H9 (cell line): ENCODE results near the gene TEX51. TPM values are rescaled to one million over a fixed set of nuclear protein-coding genes. Genes with fewer than 3 reads are reported as not detected.

Source experiments
- DNase-seq: peaks from one replicate; pipeline ENCODE4 v3.0.0-alpha.2; 2017
- H2AFZ ChIP-seq: one replicate; pipeline ENCODE4 v1.6.1; 2013; ENCODE audit warnings: mild to moderate bottlenecking, low read length, control low read depth, moderate library complexity
- H2AK5ac ChIP-seq: 2 replicates; pipeline ENCODE4 v1.6.1; 2013; ENCODE audit warnings: low read length, control low read depth, mixed read lengths; ENCODE audit not compliant: insufficient read length
- H2BK120ac ChIP-seq: one replicate; pipeline ENCODE4 v1.6.1; 2013; ENCODE audit warnings: low read depth, mild to moderate bottlenecking, low read length, control low read depth, inconsistent platforms; ENCODE audit not compliant: poor library complexity, severe bottlenecking
- H2BK12ac ChIP-seq: 2 replicates; pipeline ENCODE4 v1.6.1; 2013; ENCODE audit warnings: low read length, control low read depth, mixed read lengths, low read depth; ENCODE audit not compliant: insufficient read length
- H2BK15ac ChIP-seq: 2 replicates; pipeline ENCODE4 v1.6.1; 2013; ENCODE audit warnings: low read depth, low read length, control low read depth
- H2BK20ac ChIP-seq: one replicate; pipeline ENCODE4 v1.6.1; 2013; ENCODE audit warnings: low read depth, mild to moderate bottlenecking, low read length, control low read depth, inconsistent platforms; ENCODE audit not compliant: poor library complexity, severe bottlenecking
- H2BK5ac ChIP-seq: 2 replicates; pipeline ENCODE4 v1.6.1; 2013; ENCODE audit warnings: low read length, control low read depth, mixed read lengths; ENCODE audit not compliant: insufficient read length
- H3K14ac ChIP-seq: 2 replicates; pipeline ENCODE4 v1.6.1; 2013; ENCODE audit warnings: low read length, control low read depth; ENCODE audit not compliant: insufficient read depth
- H3K18ac ChIP-seq: 2 replicates; pipeline ENCODE4 v1.6.1; 2013; ENCODE audit warnings: low read depth, mild to moderate bottlenecking, mixed read lengths, low read length, control low read depth; ENCODE audit not compliant: insufficient read length
- H3K23ac ChIP-seq: 2 replicates; pipeline ENCODE4 v1.6.1; 2013; ENCODE audit warnings: low read length, control low read depth, mixed read lengths, low read depth; ENCODE audit not compliant: insufficient read length
- H3K23me2 ChIP-seq: 2 replicates; pipeline ENCODE4 v1.6.1; 2013; ENCODE audit warnings: low read depth, mild to moderate bottlenecking, mixed read lengths, low read length, control low read depth; ENCODE audit not compliant: insufficient read length, poor library complexity, severe bottlenecking
- H3K27ac ChIP-seq: 2 replicates; pipeline ENCODE4 v1.5.1; 2013; ENCODE audit warnings: low read length, control low read depth, mixed read lengths, low read depth; ENCODE audit not compliant: insufficient read length
- H3K27me3 ChIP-seq: 2 replicates; pipeline ENCODE4 v1.6.1; 2013; ENCODE audit warnings: low read length, control low read depth, inconsistent platforms; ENCODE audit not compliant: insufficient read depth
- H3K4ac ChIP-seq: 2 replicates; pipeline ENCODE4 v1.6.1; 2013; ENCODE audit warnings: low read depth, mild to moderate bottlenecking, control low read depth, inconsistent platforms, low read length, moderate library complexity
- H3K4me1 ChIP-seq: 2 replicates; pipeline ENCODE4 v1.6.1; 2013; ENCODE audit warnings: low read length, control low read depth, inconsistent platforms; ENCODE audit not compliant: insufficient read depth
- H3K4me2 ChIP-seq: 2 replicates; pipeline ENCODE4 v1.6.1; 2013; ENCODE audit warnings: low read length, control low read depth, mixed read lengths; ENCODE audit not compliant: insufficient read length, insufficient read depth
- H3K56ac ChIP-seq: 2 replicates; pipeline ENCODE4 v1.6.1; 2013; ENCODE audit warnings: low read depth, mild to moderate bottlenecking, mixed read lengths, low read length, control low read depth; ENCODE audit not compliant: insufficient read length
- H3K79me1 ChIP-seq: 2 replicates; pipeline ENCODE4 v1.6.1; 2013; ENCODE audit warnings: low read depth, mild to moderate bottlenecking, moderate library complexity, low read length, control low read depth, inconsistent platforms; ENCODE audit not compliant: insufficient read depth, poor library complexity, severe bottlenecking
- H3K79me2 ChIP-seq: 2 replicates; pipeline ENCODE4 v1.6.1; 2013; ENCODE audit warnings: low read length, control low read depth, inconsistent platforms; ENCODE audit not compliant: insufficient read depth
- H3K9ac ChIP-seq: 2 replicates; pipeline ENCODE4 v1.6.1; 2013; ENCODE audit warnings: low read length, control low read depth, mixed read lengths; ENCODE audit not compliant: insufficient read length; ENCODE audit errors: extremely low read depth
- H3K9me3 ChIP-seq: one replicate; pipeline ENCODE4 v1.6.1; 2013; ENCODE audit warnings: low read depth, low read length, inconsistent platforms; ENCODE audit not compliant: control insufficient read depth
- H3T11ph ChIP-seq: one replicate; pipeline ENCODE4 v1.6.1; 2013; ENCODE audit warnings: mild to moderate bottlenecking, low read length, control low read depth, inconsistent platforms
- H4K20me1 ChIP-seq: one replicate; pipeline ENCODE4 v1.6.1; 2013; ENCODE audit not compliant: control insufficient read depth, insufficient read length, insufficient read depth
- H4K5ac ChIP-seq: 2 replicates; pipeline ENCODE4 v1.6.1; 2013; ENCODE audit warnings: low read depth, mild to moderate bottlenecking, mixed read lengths, low read length, control low read depth; ENCODE audit not compliant: insufficient read length
- H4K8ac ChIP-seq: replicated peaks from 2 replicates; pipeline ENCODE4 v1.6.1; 2013; ENCODE audit warnings: low read length, control low read depth, mixed read lengths, low read depth; ENCODE audit not compliant: insufficient read length
- H4K91ac ChIP-seq: 2 replicates; pipeline ENCODE4 v1.6.1; 2013; ENCODE audit warnings: low read depth, mild to moderate bottlenecking, moderate library complexity, mixed read lengths, low read length, control low read depth; ENCODE audit not compliant: insufficient read length
- H3K27ac Mint-ChIP-seq, 3 experiments: 2 replicates in 2 of 3; 3 replicates in 1 of 3; pipeline ENCODE4 v1.8.0; 2020 to 2021; ENCODE audit warnings: mixed read lengths in 3 of 3, mild to moderate bottlenecking in 1 of 3, moderate library complexity in 1 of 3
- H3K27me3 Mint-ChIP-seq: 2 replicates; pipeline ENCODE4 v1.8.0; 2021; ENCODE audit warnings: low read depth, mild to moderate bottlenecking, moderate library complexity, mixed read lengths
- H3K36me3 Mint-ChIP-seq, 3 experiments: 2 replicates in 2 of 3; 3 replicates in 1 of 3; pipeline ENCODE4 v1.8.0; 2020 to 2021; ENCODE audit warnings: low read depth in 3 of 3, mixed read lengths in 3 of 3; ENCODE audit not compliant: insufficient read depth in 1 of 3
- H3K4me1 Mint-ChIP-seq, 2 experiments: 2 replicates each; pipeline ENCODE4 v1.8.0; 2020; ENCODE audit warnings: mixed read lengths in 2 of 2
- H3K4me3 Mint-ChIP-seq, 2 experiments: 2 replicates in 1 of 2; 3 replicates in 1 of 2; pipeline ENCODE4 v1.8.0; 2020 to 2021; ENCODE audit warnings: mild to moderate bottlenecking in 2 of 2, mixed read lengths in 2 of 2, moderate library complexity in 1 of 2
- H3K9me3 Mint-ChIP-seq, 2 experiments: 2 replicates in 1 of 2; 3 replicates in 1 of 2; pipeline ENCODE4 v1.8.0; 2020; ENCODE audit warnings: mild to moderate bottlenecking in 2 of 2, mixed read lengths in 2 of 2, moderate library complexity in 1 of 2
- total RNA-seq: library from RNA; stranded (reverse); gene quantifications from 2 replicates; pipeline ENCODE4 v1.2.1, GENCODE V29; 2021
- TF ChIP-seq, protein P1 (sequence below): fragments of 200-600 bp; sonication (generic); conservative IDR thresholded peaks from 3 replicates; pipeline ENCODE4 v1.8.0; 2021; ENCODE audit warnings: antibody characterized with exemption, mild to moderate bottlenecking

The TEX51 gene
- total RNA-seq, 1 experiment from 2014 or later: not detected

DNA sequence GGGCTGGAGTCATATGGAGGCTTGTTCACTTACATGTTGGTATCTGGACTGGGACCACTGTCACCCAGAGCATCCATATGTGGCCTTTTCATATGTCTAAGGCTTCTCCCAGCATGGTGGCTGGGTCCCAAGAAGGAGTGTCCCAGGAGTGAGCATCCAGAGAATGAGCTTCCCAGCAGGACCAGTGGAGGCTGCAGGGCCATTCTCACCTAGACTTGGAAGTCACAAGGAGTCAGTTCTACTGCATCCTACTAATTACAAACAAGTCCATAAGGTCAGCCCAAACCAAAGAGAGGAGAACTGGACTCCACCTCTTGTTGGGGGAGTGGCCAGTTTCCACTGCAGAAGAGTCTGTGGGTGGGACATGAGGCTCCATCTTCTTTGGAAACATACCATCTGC, 5.1 kb upstream of the TEX51 start:
- Histone ChIP-seq H4K8ac (no peak overlapping the region), H3K23ac (no peak overlapping the region), H3K23me2 (no peaks in the 10 kb centered on the region), H3K79me1 (no peaks in the 10 kb centered on the region), H3K27ac (no peak overlapping the region), H3K18ac (no peak overlapping the region), H2BK15ac (no peak overlapping the region), H3K56ac (no peak overlapping the region), H2AFZ (no peak overlapping the region), H2AK5ac (no peak overlapping the region), H3K79me2 (no peaks in the 10 kb centered on the region), H3K27me3 (no peaks in the 10 kb centered on the region), H3K4ac (no peak overlapping the region), H2BK20ac (no peak overlapping the region), H3K4me2 (no peak overlapping the region), H4K91ac (no peak overlapping the region), H2BK120ac (no peak overlapping the region), H4K20me1 (no peaks in the 10 kb centered on the region), H3T11ph (no peak overlapping the region), H3K4me1 (no peaks in the 10 kb centered on the region), H3K9ac (no peak overlapping the region), H3K9me3 (no peaks in the 10 kb centered on the region), H3K14ac (no peak overlapping the region), H2BK12ac (no peak overlapping the region), H2BK5ac (no peak overlapping the region), H4K5ac (no peak overlapping the region)
- Mint-ChIP-seq H3K27ac (no peak overlapping the region), H3K4me1 (peaks cover 20 to 21% of the 10 kb centered on the region in 2 experiments), H3K4me3 (no peak overlapping the region), H3K27me3 (peaks cover 14% of the 10 kb centered on the region), H3K9me3 (peaks cover 0 to 7% of the 10 kb centered on the region in 2 experiments; a peak in 2 of 5 replicates), H3K36me3 (no peaks in the 10 kb centered on the region; a peak in 1 of 7 replicates)
- peak; percentile 10 for DNase-seq
- TF ChIP-seq, protein P1, sequence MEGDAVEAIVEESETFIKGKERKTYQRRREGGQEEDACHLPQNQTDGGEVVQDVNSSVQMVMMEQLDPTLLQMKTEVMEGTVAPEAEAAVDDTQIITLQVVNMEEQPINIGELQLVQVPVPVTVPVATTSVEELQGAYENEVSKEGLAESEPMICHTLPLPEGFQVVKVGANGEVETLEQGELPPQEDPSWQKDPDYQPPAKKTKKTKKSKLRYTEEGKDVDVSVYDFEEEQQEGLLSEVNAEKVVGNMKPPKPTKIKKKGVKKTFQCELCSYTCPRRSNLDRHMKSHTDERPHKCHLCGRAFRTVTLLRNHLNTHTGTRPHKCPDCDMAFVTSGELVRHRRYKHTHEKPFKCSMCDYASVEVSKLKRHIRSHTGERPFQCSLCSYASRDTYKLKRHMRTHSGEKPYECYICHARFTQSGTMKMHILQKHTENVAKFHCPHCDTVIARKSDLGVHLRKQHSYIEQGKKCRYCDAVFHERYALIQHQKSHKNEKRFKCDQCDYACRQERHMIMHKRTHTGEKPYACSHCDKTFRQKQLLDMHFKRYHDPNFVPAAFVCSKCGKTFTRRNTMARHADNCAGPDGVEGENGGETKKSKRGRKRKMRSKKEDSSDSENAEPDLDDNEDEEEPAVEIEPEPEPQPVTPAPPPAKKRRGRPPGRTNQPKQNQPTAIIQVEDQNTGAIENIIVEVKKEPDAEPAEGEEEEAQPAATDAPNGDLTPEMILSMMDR: no peak
